Adrenal gland (tissue), 5 donors: ENCODE measurements around the gene RASSF6.

Experiments
- POLR2A ChIP-seq, 2 donors: fragments of 450-650 bp; IDR thresholded peaks; one replicate each; pipeline ENCODE4 v1.6.1; 2017; ENCODE audit warnings: antibody characterized with exemption in 2 of 2, mild to moderate bottlenecking in 2 of 2, moderate library complexity in 1 of 2
- TF ChIP-seq, protein P1 (sequence below), 6 experiments: fragments of 450-650 bp in 4 of 6; fragments of 200-600 bp in 2 of 6; sonication (generic) in 1 of 6; IDR thresholded peaks; 1 replicate in 5 of 6; 2 replicates in 1 of 6; pipeline versions ENCODE4 v1.5.1 to v1.8.0; 2016 to 2021; ENCODE audit warnings: antibody characterized with exemption in 6 of 6, mild to moderate bottlenecking in 2 of 6, moderate library complexity in 1 of 6
- donor health status: DM: no; HTN: no; CAD: no.

DNA sequence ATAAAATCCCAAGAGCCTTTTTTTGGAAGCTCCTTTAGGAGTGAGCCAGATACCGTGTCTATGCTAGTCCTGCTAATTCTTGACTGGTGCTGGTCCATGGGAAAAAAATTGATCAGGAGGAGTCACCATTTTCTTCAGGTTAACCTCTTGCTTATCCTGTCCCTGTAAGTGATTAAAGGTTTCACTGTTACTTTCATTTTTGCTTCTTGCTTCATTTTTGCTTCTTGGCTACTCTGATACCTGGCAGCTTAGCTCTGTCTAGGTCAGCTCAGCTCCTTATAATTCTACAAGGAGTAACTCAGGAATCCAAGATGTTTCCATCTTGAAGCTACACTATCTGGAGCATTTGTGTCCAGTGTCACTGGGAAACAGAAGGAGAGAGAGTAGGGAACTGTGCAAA, 93.0 kb downstream of the RASSF6 start:
- TF ChIP-seq POLR2A (IDR thresholded peaks at IDR 0.05), result no peak
- TF ChIP-seq, protein P1, sequence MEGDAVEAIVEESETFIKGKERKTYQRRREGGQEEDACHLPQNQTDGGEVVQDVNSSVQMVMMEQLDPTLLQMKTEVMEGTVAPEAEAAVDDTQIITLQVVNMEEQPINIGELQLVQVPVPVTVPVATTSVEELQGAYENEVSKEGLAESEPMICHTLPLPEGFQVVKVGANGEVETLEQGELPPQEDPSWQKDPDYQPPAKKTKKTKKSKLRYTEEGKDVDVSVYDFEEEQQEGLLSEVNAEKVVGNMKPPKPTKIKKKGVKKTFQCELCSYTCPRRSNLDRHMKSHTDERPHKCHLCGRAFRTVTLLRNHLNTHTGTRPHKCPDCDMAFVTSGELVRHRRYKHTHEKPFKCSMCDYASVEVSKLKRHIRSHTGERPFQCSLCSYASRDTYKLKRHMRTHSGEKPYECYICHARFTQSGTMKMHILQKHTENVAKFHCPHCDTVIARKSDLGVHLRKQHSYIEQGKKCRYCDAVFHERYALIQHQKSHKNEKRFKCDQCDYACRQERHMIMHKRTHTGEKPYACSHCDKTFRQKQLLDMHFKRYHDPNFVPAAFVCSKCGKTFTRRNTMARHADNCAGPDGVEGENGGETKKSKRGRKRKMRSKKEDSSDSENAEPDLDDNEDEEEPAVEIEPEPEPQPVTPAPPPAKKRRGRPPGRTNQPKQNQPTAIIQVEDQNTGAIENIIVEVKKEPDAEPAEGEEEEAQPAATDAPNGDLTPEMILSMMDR (IDR thresholded peaks at IDR 0.05), result no peak
